Stimulated activated CD4-positive, alpha-beta T cell treated with anti-CD3 and anti-CD28 coated beads, Interleukin-2, amount 100 ng/mL, for 24 hours (primary cell): Measurements from ENCODE around the gene SMAD7.
"Not testable (repeated sequence)": the region's sequence is repeated elsewhere in the genome, so short reads cannot be mapped to it uniquely, and the experiment has no call there.

Source experiments
- DNase-seq, 2 donors: peaks; one replicate each; pipeline ENCODE4 v3.0.0-alpha.2; 2020

Gene SMAD7

DNA sequence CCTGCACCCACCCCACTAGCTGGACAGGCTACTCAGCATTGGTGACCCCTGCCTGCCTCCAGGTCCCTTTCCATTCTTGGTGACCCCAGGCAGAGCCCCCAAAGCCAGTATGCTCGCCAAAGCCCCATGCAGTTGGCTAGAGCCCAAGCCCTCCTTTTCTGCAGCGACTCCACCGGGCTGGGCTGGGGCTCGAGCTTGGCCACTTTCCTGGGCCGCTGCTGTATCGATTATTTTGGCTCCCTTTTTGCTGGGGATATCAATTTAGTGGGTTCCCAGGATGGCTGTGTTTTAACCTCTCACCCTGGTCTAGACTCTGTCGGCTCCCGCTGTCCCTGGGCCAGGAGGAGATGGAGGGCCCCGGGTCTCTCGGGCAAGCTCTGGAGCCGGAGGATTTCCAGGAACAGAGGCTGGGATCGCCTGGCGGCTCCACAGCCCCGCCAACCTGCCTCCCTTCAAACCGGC lies 76.0 kb downstream of the SMAD7 start:
- DNase-seq: no peak

DNA sequence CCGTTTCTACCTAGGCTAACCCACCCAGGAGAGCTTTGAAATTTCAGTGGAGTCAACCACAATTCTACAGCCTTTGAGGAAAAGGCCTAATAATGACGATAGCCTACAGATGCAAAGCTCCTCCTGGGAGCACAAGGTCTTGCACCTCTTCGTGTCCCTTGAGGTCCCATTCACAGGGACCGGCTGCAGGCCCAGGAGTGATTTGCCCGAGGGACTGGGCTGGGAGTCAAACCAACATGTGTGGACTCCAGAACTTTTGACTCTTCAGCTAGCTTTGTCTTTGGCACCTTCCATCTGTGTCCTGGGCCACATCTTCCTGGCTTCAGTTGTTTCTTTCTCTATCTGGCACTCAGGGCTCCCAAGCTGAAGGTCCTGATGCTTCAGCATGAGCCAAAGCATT lies 76.5 kb downstream of the SMAD7 start:
- DNase-seq: no peak

- DNase-seq: no peak
Measured at GRCh38 chr18:48872234-48873145, 78.3 kb downstream of the SMAD7 start.

DNA sequence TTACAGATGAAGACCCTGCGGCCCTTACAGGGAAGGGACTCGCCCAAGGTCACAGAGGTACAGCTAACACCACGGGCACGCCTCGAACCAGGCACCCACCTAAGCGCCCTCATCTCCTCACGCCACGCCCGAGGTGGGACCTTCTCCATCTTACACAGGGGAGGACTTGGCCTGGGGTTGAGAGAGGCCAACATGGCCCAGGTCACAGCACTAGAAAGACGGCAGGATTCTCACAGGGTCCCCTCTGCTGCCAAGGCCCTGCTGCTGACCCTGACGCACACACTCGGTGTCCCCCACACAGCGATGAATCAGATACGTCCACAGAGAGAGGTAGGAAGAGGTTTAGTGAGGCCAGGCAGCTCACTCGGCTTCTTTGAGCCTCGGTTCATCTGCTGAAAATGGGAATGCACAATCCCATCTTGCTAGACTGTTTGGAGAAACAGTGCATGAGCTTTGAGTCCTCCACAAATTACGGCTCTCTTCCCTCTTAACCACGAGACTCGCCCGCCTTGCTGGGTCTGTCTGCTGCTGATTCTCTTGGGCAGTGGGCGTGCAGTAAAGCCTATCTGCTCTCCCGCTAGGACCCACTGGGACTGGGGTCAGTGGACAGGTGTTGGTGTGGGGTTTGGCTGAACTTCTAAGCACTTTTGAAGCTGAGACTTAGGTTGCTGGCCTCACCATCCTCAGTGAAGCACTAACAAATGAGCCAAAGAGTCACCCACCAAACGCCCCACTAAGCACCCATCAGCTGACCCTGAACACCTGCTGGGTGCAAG lies 79.2 kb downstream of the SMAD7 start:
- no peak for DNase-seq

DNA sequence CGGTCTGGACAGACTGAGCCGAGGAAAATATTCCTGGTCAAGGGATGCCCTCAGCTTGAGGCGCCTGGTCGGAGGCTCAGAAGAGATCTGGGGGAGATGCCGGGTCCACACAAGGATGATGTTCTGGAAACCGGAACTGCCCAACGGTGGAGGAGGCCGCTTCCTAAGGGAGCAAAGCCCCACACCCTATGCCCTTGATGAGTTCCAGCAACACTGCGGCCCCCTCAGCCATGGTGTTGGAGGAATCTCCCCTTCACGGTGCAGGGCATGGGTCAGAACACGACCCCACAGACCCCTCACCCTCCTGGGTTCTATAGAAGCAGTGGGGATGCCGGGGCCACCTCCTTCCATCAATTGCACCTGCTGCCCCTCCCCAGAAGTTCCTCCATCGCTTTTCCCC lies 79.8 kb downstream of the SMAD7 start:
- DNase-seq: not testable (repeated sequence)
